NT2/D1 (cell line): ENCODE results near the gene PIK3CD.

Experiments used
- DNase-seq: peaks from one replicate; pipeline ENCODE4 v3.0.0-alpha.2; 2011; ENCODE audit warnings: low read depth, low spot score
- H3K27me3 ChIP-seq: 2 replicates; pipeline ENCODE4 v1.6.0; 2011; ENCODE audit warnings: mild to moderate bottlenecking; ENCODE audit not compliant: insufficient read length, insufficient read depth
- H3K36me3 ChIP-seq: 2 replicates; pipeline ENCODE4 v1.6.1; 2011; ENCODE audit warnings: mild to moderate bottlenecking, low read length, mixed read lengths; ENCODE audit not compliant: insufficient read depth, insufficient read length
- H3K4me1 ChIP-seq: 2 replicates; pipeline ENCODE4 v1.5.1; 2011; ENCODE audit not compliant: insufficient read depth, insufficient read length
- H3K4me3 ChIP-seq: 2 replicates; pipeline ENCODE4 v1.5.1; 2011; ENCODE audit warnings: low read depth; ENCODE audit not compliant: insufficient read length
- H3K9ac ChIP-seq: 2 replicates; pipeline ENCODE4 v1.6.0; 2011; ENCODE audit warnings: low read depth; ENCODE audit not compliant: insufficient read length
- H3K9me3 ChIP-seq: 2 replicates; pipeline ENCODE4 v1.5.1; 2011; ENCODE audit warnings: mild to moderate bottlenecking, low read length; ENCODE audit not compliant: insufficient read depth
- SUZ12 ChIP-seq: IDR thresholded peaks from 2 replicates; pipeline ENCODE4 v1.6.1; 2011; ENCODE audit not compliant: insufficient read length, insufficient read depth; ENCODE audit errors: extremely low read depth
- YY1 ChIP-seq: IDR thresholded peaks from 2 replicates; pipeline ENCODE4 v1.6.1; 2011; ENCODE audit not compliant: insufficient read length, insufficient read depth
- ZNF274 ChIP-seq: IDR thresholded peaks from 2 replicates; pipeline ENCODE4 v1.6.1; 2011; ENCODE audit warnings: mild to moderate bottlenecking, low read depth, low read length

PIK3CD gene

GRCh38 chr1:9768983-9769382, 117.5 kb downstream of the PIK3CD start:
- no peak for DNase-seq
- Histone ChIP-seq H3K27me3 (no peaks in the 10 kb centered on the region), H3K9ac (no peak overlapping the region), H3K4me3 (no peak overlapping the region), H3K9me3 (no peaks in the 10 kb centered on the region), H3K36me3 (peaks cover 11% of the 10 kb centered on the region), H3K4me1 (peaks cover 2% of the 10 kb centered on the region)
- TF ChIP-seq ZNF274, result no peak
- no peak for TF ChIP-seq SUZ12
- TF ChIP-seq YY1, result no peak

GRCh38 chr1:9770298-9770697, 118.8 kb downstream of the PIK3CD start:
- no peak overlapping the region for H3K9ac ChIP-seq
- TF ChIP-seq SUZ12 (no peak), ZNF274 (no peak), YY1 (no peak)

GRCh38 chr1:9774712-9775679, 123.5 kb downstream of the PIK3CD start:
- Histone ChIP-seq H3K4me1 (peaks cover 5% of the 10 kb centered on the region), H3K36me3 (peaks cover 11% of the 10 kb centered on the region), H3K27me3 (no peaks in the 10 kb centered on the region), H3K9ac (no peak overlapping the region), H3K4me3 (no peak overlapping the region), H3K9me3 (no peaks in the 10 kb centered on the region)
- no peak for DNase-seq
- TF ChIP-seq ZNF274, result no peak
- TF ChIP-seq SUZ12, result no peak
- TF ChIP-seq YY1, result no peak

More at GRCh38 chr1:9770298-9770697, 118.8 kb downstream of the PIK3CD start:
- Histone ChIP-seq H3K27me3 (no peaks in the 10 kb centered on the region), H3K9me3 (no peaks in the 10 kb centered on the region), H3K36me3 (peaks cover 11% of the 10 kb centered on the region), H3K4me3 (no peak overlapping the region), H3K4me1 (peaks cover 1% of the 10 kb centered on the region)
- no peak for DNase-seq

GRCh38 chr1:9776685-9777084, 125.2 kb downstream of the PIK3CD start:
- no peak overlapping the region for H3K9ac ChIP-seq

More at GRCh38 chr1:9776685-9777084, 125.2 kb downstream of the PIK3CD start:
- Histone ChIP-seq H3K36me3 (peaks cover 11% of the 10 kb centered on the region), H3K4me1 (peaks cover 5% of the 10 kb centered on the region), H3K9me3 (no peaks in the 10 kb centered on the region), H3K4me3 (no peak overlapping the region), H3K27me3 (no peaks in the 10 kb centered on the region)
- no peak for DNase-seq
- TF ChIP-seq YY1 (no peak), SUZ12 (no peak), ZNF274 (no peak)
